GM12878 (cell line): ENCODE data around the gene STK10. TPM values are rescaled to one million over a fixed set of nuclear protein-coding genes. Genes with fewer than 3 reads are reported as not detected.

ENCODE experiments used
- ATAC-seq: fragments of 200-7000 bp; cut with Tn5 transposase; 3 replicates; pipeline ENCODE4 v1.9.1; 2020; ENCODE audit warnings: mild to moderate bottlenecking, moderate library complexity
- BruUV-seq: library from RNA; stranded (reverse); fragments of 400-500 nt; replicated peaks from 2 replicates; lab custom pipeline; 2021; lab: Mats Ljungman, UMichigan
- CTCF ChIA-PET: fragments of 300-600 bp; sonication (Branson Sonifier 250); formaldehyde crosslinking; extraction: SDS; loops from one replicate; lab custom pipeline; 2021; ENCODE audit warnings: inconsistent platforms; lab: Yijun Ruan, JAX
- POLR2A ChIA-PET: fragments of 350-600 bp; formaldehyde crosslinking; extraction: SDS; loops from one replicate; lab custom pipeline; 2021; ENCODE audit warnings: inconsistent platforms; lab: Charles Lee
- RAD21 ChIA-PET: fragments of 300-600 bp; sonication (Branson Sonifier 250); formaldehyde crosslinking; loops from one replicate; lab custom pipeline; 2023; ENCODE audit warnings: antibody characterized with exemption; ENCODE audit not compliant: unreplicated experiment; lab: Charles Lee
- SMC1A ChIA-PET: fragments of 300-600 bp; sonication (Branson Sonifier 250); formaldehyde crosslinking; loops from one replicate; lab custom pipeline; 2023; ENCODE audit not compliant: unreplicated experiment, uncharacterized antibody; lab: Charles Lee
- DNase-seq: peaks from one replicate; pipeline ENCODE4 v3.0.0-alpha.2; 2011; ENCODE audit warnings: low read depth, low spot score
- FAIRE-seq: peaks from 3 replicates; lab custom pipeline; 2011; peaks lifted over from hg19 to GRCh38; lab: Jason Lieb, UNC
- H2AFZ ChIP-seq: 2 replicates; pipeline ENCODE4 v1.6.0; 2011; ENCODE audit warnings: low read depth, low read length, control low read depth; ENCODE audit not compliant: control insufficient read depth
- H3K27ac ChIP-seq: 2 replicates; pipeline ENCODE4 v1.5.1; 2011; ENCODE audit warnings: control low read depth; ENCODE audit not compliant: control insufficient read depth, insufficient read depth
- H3K27me3 ChIP-seq, 2 experiments: replicated peaks in 1 of 2; 2 replicates each; pipeline versions ENCODE4 v1.6.0 to v1.6.1; 2011; ENCODE audit warnings: low read length in 1 of 2; ENCODE audit not compliant: control insufficient read depth in 2 of 2, insufficient read depth in 2 of 2
- H3K36me3 ChIP-seq, 2 experiments: 2 replicates each; pipeline ENCODE4 v1.5.1; 2011; ENCODE audit warnings: low read length in 1 of 2; ENCODE audit not compliant: control insufficient read depth in 2 of 2, insufficient read depth in 2 of 2
- H3K4me1 ChIP-seq: 2 replicates; pipeline ENCODE4 v1.6.1; 2011; ENCODE audit warnings: mild to moderate bottlenecking, low read length, moderate library complexity, mixed read lengths; ENCODE audit not compliant: control insufficient read depth, insufficient read depth
- H3K4me2 ChIP-seq: 2 replicates; pipeline ENCODE4 v1.6.0; 2011; ENCODE audit warnings: control low read depth; ENCODE audit not compliant: control insufficient read depth, insufficient read depth
- H3K4me3 ChIP-seq: fragments of 200-600 bp; sonication (generic); 2 replicates; pipeline ENCODE4 v1.5.1; 2016
- H3K79me2 ChIP-seq: 2 replicates; pipeline ENCODE4 v1.6.0; 2011; ENCODE audit warnings: low read length; ENCODE audit not compliant: control insufficient read depth, insufficient read depth
- H3K9ac ChIP-seq: 2 replicates; pipeline ENCODE4 v1.8.0; 2011; ENCODE audit warnings: low read length, control low read depth, mixed read lengths; ENCODE audit not compliant: control insufficient read depth, insufficient read depth
- H3K9me3 ChIP-seq: replicated peaks from 3 replicates; pipeline ENCODE4 v1.5.1; 2011; ENCODE audit warnings: mild to moderate bottlenecking, low read length; ENCODE audit not compliant: control insufficient read depth, insufficient read depth
- H4K20me1 ChIP-seq: 2 replicates; pipeline ENCODE4 v1.6.0; 2011; ENCODE audit not compliant: control insufficient read depth, insufficient read depth
- BCL3 ChIP-seq: IDR thresholded peaks from 2 replicates; pipeline ENCODE4 v1.6.1; 2011; ENCODE audit warnings: borderline replicate concordance, low read depth, mild to moderate bottlenecking, moderate library complexity, low read length; ENCODE audit not compliant: insufficient read depth, poor library complexity, severe bottlenecking
- BCLAF1 ChIP-seq: fragments of 450-650 bp; IDR thresholded peaks from 2 replicates; pipeline ENCODE4 v1.6.1; 2017; ENCODE audit warnings: antibody characterized with exemption, mild to moderate bottlenecking, moderate library complexity
- CBFB ChIP-seq: IDR thresholded peaks from 2 replicates; pipeline ENCODE4 v1.6.1; 2016; ENCODE audit warnings: antibody characterized with exemption, low read depth
- CREB1 ChIP-seq: IDR thresholded peaks from 2 replicates; pipeline ENCODE4 v1.6.1; 2012; ENCODE audit warnings: low read depth, mild to moderate bottlenecking, inconsistent platforms
- ELK1 ChIP-seq: IDR thresholded peaks from 2 replicates; pipeline ENCODE4 v1.6.1; 2012; ENCODE audit warnings: low read depth, low read length, improper control_type of control experiment
- IKZF2 ChIP-seq, 2 experiments: fragments of 450-650 bp; IDR thresholded peaks; 2 replicates each; pipeline ENCODE4 v1.6.1; 2017; ENCODE audit warnings: mild to moderate bottlenecking in 2 of 2, moderate library complexity in 2 of 2
- MAX ChIP-seq: IDR thresholded peaks from 2 replicates; pipeline ENCODE4 v1.6.1; 2012; ENCODE audit warnings: low read depth, low read length, improper control_type of control experiment
- MEF2B ChIP-seq: fragments of 450-650 bp; IDR thresholded peaks from 2 replicates; pipeline ENCODE4 v1.6.1; 2018; ENCODE audit warnings: mild to moderate bottlenecking, moderate library complexity; ENCODE audit not compliant: partially characterized antibody, poor library complexity, severe bottlenecking
- MXI1 ChIP-seq: fragments of 150-350 bp; IDR thresholded peaks from 2 replicates; pipeline ENCODE4 v1.6.1; 2011; ENCODE audit warnings: low read depth, mild to moderate bottlenecking, inconsistent platforms, low read length, improper control_type of control experiment
- POU2F2 ChIP-seq: IDR thresholded peaks from 3 replicates; pipeline ENCODE4 v1.6.1; 2011; ENCODE audit warnings: low read depth, mild to moderate bottlenecking, low read length, borderline replicate concordance
- RELB ChIP-seq: fragments of 450-650 bp; IDR thresholded peaks from 2 replicates; pipeline ENCODE4 v1.6.1; 2017; ENCODE audit warnings: low read depth, mild to moderate bottlenecking, moderate library complexity
- SIX5 ChIP-seq: IDR thresholded peaks from 2 replicates; pipeline ENCODE4 v1.6.1; 2011; ENCODE audit warnings: mild to moderate bottlenecking, low read depth, low read length, moderate library complexity; ENCODE audit not compliant: severe bottlenecking
- SPI1 ChIP-seq: IDR thresholded peaks from 2 replicates; pipeline ENCODE4 v1.6.1; 2011; ENCODE audit warnings: low read depth, mild to moderate bottlenecking, low read length, moderate library complexity, borderline replicate concordance; ENCODE audit not compliant: insufficient read depth
- STAT1 ChIP-seq: fragments of 450-650 bp; conservative IDR thresholded peaks from 2 replicates; pipeline ENCODE4 v1.6.1; 2014; ENCODE audit warnings: antibody characterized with exemption, mild to moderate bottlenecking
- ZBED1 ChIP-seq: IDR thresholded peaks from 2 replicates; pipeline ENCODE4 v1.6.1; 2016; ENCODE audit warnings: borderline replicate concordance
- ZZZ3 ChIP-seq: IDR thresholded peaks from 2 replicates; pipeline ENCODE4 v1.6.1; 2011; ENCODE audit warnings: low read depth; ENCODE audit not compliant: control insufficient read depth, insufficient read length
- WGBS: methylation state at CpG from one replicate; pipeline ENCODE4 v1.1.6; 2016; ENCODE audit warnings: low lambda C conversion rate; ENCODE audit not compliant: insufficient replicate concordance, insufficient coverage; ENCODE audit errors: missing lambda C conversion rate; 5-methylcytosine and 5-hydroxymethylcytosine counted together
- in situ Hi-C: fragments of 300-500 bp; cut with MboI; formaldehyde crosslinking; loops from 9 replicates; pipeline ENCODE4 v1.14.3; 2018; ENCODE audit warnings: mixed read lengths
- intact Hi-C: fragments of 100-400 bp; cut with micrococcal nuclease; formaldehyde crosslinking; loops from one replicate; pipeline ENCODE4 v1.14.2; 2022; ENCODE audit not compliant: unreplicated experiment
- polyA plus RNA-seq, 11 experiments: library from polyadenylated mRNA; depleted of rRNA in 4 of 11; unstranded in 6 of 11; stranded (reverse) in 5 of 11; fragments of >200 nt; fragmentation: Nextera tagmentation in 4 of 11; fragmentation: Illumina TruSeq in 1 of 11; extraction: Ambion mirVana in 4 of 11; extraction: Trizol in 1 of 11; gene quantifications; 1 replicate in 1 of 11; 2 replicates in 10 of 11; pipeline versions ENCODE4 v1.2.1 to v1.2.3, GENCODE V29; 2011 to 2016; ENCODE audit warnings: inconsistent platforms in 2 of 11, missing spikeins in 2 of 11, low read depth in 1 of 11
- total RNA-seq, 4 experiments: library from RNA; depleted of rRNA in 3 of 4; stranded (reverse); fragments of >200 nt in 3 of 4; fragmentation: Illumina TruSeq in 1 of 4; extraction: Trizol in 1 of 4; gene quantifications; 2 replicates each; pipeline versions ENCODE4 v1.2.1 to v1.2.3, GENCODE V29; 2013 to 2021

The STK10 gene
- total and polyA plus RNA-seq, 10 of the 15 experiments (the other 5 are each of a cell fraction or from before 2014, with no cell fraction given): 14.2 to 96.4 (median 50.6) TPM

- in situ Hi-C loops (no loop called here), intact Hi-C loops (loop anchor here (5.0 to 10.0 kb wide), 3 partner anchors 38 to 585 kb away; partner anchors contain the start of gene FGF18)
- DNase-seq (peak; percentile 57), FAIRE-seq (peak; percentile 87), ATAC-seq (peak; percentile 70)
- Histone ChIP-seq H3K36me3 (peaks cover 0 to 12% of the 10 kb centered on the region in 2 experiments; a peak in 1 of 4 replicates), H4K20me1 (no peaks in the 10 kb centered on the region), H3K27ac (peak overlapping the region; percentile 22), H3K4me3 (peak overlapping the region; percentile 23; the same call in 1 of the 2 replicates), H3K9me3 (no peaks in the 10 kb centered on the region; the same call in 2 of the 3 replicates), H3K27me3 (no peaks in the 10 kb centered on the region), H3K9ac (no peak overlapping the region), H3K79me2 (peaks cover 98% of the 10 kb centered on the region), H2AFZ (no peak overlapping the region), H3K4me2 (peak overlapping the region; percentile 78), H3K4me1 (peaks cover 45% of the 10 kb centered on the region)
- ChIA-PET SMC1A (interaction anchor here (1.6 to 6.8 kb wide), 4 partner anchors 16 to 88 kb away, joined by 4 to 52 read pairs (median 22); no protein-coding TSS in a partner anchor), POLR2A (interaction anchor here (0.6 kb wide), 1 partner anchor 79 kb away, joined by 6 read pairs; no protein-coding TSS in a partner anchor), RAD21 (interaction anchor here (1.3 to 2.6 kb wide), 2 partner anchors 62 to 87 kb away, joined by 3 to 9 read pairs; no protein-coding TSS in a partner anchor), CTCF (interaction anchor here (1.4 to 6.7 kb wide), 4 partner anchors 38 to 93 kb away, joined by 4 to 53 read pairs (median 6); no protein-coding TSS in a partner anchor)
- 0% methylated on average over 5 of the region's 5 CpGs for WGBS
- BruUV-seq: no TSS peak
- TF ChIP-seq RELB (peak; percentile 25; the same call in 1 of the 2 replicates), POU2F2 (peak; percentile 43; the same call in 1 of the 3 replicates), CBFB (no peak), MEF2B (no peak), ELK1 (no peak), ZZZ3 (no peak), MAX (no peak), SIX5 (no peak), BCL3 (no peak), SPI1 (no peak), STAT1 (no peak), MXI1 (peak; percentile 34; the same call in 1 of the 2 replicates), IKZF2 (IDR thresholded peaks at IDR 0.05) (no peak), CREB1 (peak; percentile 22; the same call in 1 of the 2 replicates), BCLAF1 (no peak), ZBED1 (no peak)
Observed at GRCh38 chr5:171999877-172000276, 188.1 kb downstream of the STK10 start.
